ENCODE results near the gene CD163.
"Not testable (repeated sequence)": the region's sequence is repeated elsewhere in the genome, so short reads cannot be mapped to it uniquely, and the experiment has no call there.

CD163 gene

GRCh38 chr12:7459973-7460372, 43.6 kb downstream of the CD163 start:
- no peak for DNase-seq (ENCODE audit: low read depth, low spot score)
- H3K4me3 ChIP-seq (ENCODE audit: low read length): no peak overlapping the region

DNA sequence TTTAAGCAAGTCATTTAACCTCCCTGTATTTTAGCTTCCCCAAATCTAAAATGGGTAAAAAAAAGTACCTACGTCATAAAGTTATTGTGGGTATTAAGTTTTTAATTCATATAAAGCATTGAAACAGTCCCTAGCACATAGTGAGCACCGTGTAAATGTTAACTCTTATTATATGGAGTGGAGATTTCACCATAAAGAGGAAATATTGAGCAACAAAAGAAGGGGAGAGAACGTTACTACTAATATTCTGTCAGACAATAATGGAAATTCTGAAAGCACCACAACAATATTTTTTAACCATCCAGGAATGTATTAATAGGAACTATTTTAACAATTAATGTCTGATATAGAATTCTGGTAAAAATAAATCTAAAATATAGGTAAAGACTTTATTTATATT, 51.8 kb downstream of the CD163 start:
- no peak for DNase-seq (ENCODE audit: low read depth, low spot score)
- no peak overlapping the region for H3K4me3 ChIP-seq (ENCODE audit: low read length)

- no peak for DNase-seq (ENCODE audit: low read depth, low spot score)
- H3K4me3 ChIP-seq (ENCODE audit: low read length): no peak overlapping the region
These were observed 52.9 kb downstream of the CD163 start for GRCh38 chr12:7450667-7451066.

GRCh38 chr12:7448099-7448498, 55.5 kb downstream of the CD163 start:
- no peak for DNase-seq (ENCODE audit: low read depth, low spot score)
- no peak overlapping the region for H3K4me3 ChIP-seq (ENCODE audit: low read length)

DNA sequence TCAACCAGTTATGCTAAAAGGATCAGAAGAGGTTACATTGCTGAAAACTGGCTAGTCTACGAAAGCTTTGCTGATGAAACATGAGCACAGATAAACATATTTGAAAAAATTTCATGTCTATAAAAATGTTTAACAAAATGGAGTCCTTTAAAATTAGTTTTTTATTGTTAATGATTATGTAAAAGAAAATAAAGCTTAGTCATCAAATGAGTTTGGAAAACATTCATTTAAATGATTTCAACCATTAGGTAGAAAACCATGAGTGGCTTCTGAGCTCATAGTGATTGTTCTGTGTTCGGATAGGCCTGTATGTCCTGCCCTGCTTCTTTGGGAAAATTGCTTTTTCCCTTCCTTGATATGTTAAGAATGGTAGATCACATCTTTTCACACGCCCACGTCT, 59.0 kb downstream of the CD163 start:
- no peak for DNase-seq (ENCODE audit: low read depth, low spot score)
- H3K4me3 ChIP-seq (ENCODE audit: low read length): no peak overlapping the region

DNA sequence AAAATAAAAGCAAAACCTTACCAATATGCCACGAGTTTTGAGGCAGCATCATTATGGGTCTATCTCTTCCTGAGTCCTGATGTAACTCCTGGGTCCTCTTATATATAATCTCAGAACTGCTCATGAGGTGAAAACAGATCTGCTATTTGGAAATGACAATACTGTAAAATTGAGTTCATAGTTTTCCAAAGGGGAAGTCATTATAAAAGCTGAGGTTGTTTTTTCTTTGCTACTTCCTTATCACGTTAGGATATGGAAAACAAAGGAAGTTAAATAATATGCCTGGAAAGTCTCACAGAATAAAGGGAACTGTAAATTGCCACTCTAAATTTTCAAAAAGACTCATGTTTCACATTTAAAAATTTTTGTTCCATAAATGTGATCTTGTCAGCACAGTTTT, 59.5 kb downstream of the CD163 start, which contains the start of gene CD163L1:
CD163L1 (minus strand) TSS at position 78 of the 400 bp plus-strand sequence; CDS start at position 52, 26 bp downstream.
- H3K4me3 ChIP-seq (ENCODE audit: low read length): no peak within 1 kb of the TSS

DNA sequence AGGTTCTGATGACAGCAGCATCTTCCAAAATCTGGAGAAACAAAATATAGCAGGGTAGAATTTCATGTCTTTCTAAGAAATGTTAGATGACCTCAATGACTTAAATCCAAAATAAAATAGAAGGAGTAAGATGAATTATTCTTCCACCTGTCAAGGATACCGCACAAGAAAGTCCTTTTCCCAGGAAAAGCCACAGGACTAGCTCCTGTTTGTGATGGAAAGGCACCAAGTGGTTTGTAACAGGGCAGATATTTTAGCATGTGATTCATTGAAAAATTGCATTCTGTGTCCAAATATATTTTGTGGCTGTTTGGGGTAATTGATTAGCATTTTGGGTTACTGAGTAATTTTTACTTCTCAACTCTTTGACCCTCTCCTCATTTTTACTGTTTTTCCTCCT, 62.4 kb downstream of the CD163 start:
- no peak overlapping the region for H3K4me3 ChIP-seq (ENCODE audit: low read length)
- no peak for DNase-seq (ENCODE audit: low read depth, low spot score)

More for the DNA sequence above, 59.5 kb downstream of the CD163 start, which contains the start of gene CD163L1:
- no peak for DNase-seq (ENCODE audit: low read depth, low spot score)

DNA sequence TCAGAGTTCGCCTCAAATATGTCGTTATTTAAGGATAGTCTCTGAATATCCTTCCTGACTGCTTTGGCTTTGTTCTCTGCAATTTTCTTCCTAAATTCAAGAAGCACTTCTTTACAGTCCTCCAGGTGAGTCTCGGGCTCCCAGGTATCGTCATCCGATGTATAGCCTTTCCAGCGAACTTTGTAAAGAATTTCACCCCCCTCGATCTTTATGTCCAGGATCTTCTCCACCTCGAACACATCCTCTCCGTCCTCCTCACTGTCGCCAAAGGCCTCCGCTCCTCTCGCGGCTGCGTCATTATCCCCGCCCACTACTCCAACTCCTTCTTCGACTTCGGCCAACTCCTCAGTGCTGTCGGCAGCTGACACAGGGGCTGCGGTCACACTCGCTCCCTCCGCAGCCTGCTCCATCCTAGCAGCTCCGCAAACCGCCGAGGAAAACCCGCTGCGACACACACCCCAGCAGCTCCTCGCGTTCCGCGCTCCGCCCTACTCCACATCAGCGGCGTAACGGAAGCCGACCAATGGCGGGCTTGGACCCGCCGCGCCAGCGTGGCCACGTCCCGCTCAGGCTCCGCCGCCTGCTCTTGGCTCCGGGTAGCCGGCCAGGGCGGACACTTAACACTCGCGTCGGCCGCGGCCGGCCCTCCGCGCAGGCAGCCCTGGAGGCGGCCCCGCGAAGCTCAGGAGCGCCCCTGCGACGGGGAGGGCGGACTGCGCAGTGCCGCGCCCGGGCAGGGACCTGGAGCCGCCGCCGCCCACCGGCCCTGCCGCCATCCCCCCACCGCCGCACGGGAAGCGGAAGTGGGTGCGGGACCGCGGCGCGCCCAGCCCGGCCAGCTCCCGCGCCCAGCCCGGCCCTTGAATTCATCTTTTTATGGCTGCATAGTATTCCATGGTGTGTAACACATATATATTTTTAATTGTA, 63.7 kb downstream of the CD163 start:
- H3K4me3 ChIP-seq (ENCODE audit: low read length): no peak overlapping the region
- DNase-seq (ENCODE audit: low read depth, low spot score): no peak

- H3K4me3 ChIP-seq (ENCODE audit: low read length); DNase-seq (ENCODE audit: low read depth, low spot score): not testable (repeated sequence)
These were observed 65.1 kb downstream of the CD163 start for GRCh38 chr12:7438291-7438995.

DNA sequence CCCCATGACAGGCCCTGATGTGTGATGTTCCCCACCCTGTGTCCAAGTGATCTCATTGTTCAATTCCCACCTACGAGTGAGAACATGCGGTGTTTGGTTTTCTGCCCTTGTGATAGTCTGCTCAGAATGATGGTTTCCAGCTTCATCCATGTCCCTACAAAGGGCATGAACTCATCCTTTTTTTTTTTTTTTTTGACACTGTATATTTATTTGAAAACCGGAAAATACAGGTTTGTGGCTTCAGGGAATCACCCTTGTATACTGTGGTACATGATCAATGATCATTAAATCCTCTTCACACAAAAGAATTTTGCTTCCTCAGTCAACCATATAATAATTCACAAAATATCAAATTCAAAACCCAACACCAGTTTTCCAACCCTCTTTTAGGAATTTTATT, 66.1 kb downstream of the CD163 start:
- H3K4me3 ChIP-seq (ENCODE audit: low read length): not testable (repeated sequence)

DNA sequence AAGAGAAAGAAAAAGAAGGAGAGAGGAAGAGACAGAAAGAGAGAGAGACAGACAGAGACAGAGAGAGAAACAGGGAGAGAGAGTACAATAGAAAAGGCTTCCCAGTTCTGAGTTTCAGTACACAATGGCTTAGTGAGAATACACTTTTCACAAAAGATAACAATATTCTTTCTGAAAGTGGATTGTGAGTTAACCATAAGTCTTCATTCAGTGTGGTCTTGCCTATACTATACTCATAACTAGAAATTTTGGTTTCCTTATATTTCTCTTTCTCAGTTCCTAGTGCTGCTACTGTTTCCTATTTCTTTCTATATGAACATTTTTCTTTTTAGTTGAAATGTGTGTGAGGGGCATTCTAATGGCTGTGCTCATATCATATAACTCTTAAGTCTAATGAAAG, 68.9 kb downstream of the CD163 start:
- no peak overlapping the region for H3K4me3 ChIP-seq (ENCODE audit: low read length)
- no peak for DNase-seq (ENCODE audit: low read depth, low spot score)

More for the DNA sequence above, 66.1 kb downstream of the CD163 start:
- DNase-seq (ENCODE audit: low read depth, low spot score): not testable (repeated sequence)

DNA sequence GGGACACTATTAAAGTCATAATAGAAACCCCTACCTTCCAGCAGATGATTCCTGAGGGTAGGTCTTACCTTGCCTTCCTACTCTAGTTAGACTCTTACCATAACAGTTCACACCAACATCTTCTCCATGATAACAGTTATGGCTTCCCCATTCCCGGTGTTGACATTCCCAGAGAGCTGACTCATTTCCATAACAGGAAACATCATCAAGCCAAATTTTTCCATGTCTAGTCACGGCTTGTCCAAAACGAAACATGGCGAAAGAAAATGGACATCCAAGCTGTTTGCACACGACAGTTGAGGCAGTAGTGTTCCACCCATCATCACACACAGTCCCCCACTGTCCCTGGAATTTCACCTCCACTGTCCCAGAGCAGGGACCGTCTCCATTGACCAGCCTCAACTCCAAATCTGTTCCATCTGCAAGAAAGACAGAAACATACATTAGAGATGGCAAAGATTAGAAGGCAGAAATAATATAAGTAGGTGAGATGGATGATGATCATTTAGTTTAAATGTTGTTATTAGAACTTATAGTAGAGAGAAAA, 70.2 kb downstream of the CD163 start:
- no peak for DNase-seq (ENCODE audit: low read depth, low spot score)
- H3K4me3 ChIP-seq (ENCODE audit: low read length): no peak overlapping the region

DNA sequence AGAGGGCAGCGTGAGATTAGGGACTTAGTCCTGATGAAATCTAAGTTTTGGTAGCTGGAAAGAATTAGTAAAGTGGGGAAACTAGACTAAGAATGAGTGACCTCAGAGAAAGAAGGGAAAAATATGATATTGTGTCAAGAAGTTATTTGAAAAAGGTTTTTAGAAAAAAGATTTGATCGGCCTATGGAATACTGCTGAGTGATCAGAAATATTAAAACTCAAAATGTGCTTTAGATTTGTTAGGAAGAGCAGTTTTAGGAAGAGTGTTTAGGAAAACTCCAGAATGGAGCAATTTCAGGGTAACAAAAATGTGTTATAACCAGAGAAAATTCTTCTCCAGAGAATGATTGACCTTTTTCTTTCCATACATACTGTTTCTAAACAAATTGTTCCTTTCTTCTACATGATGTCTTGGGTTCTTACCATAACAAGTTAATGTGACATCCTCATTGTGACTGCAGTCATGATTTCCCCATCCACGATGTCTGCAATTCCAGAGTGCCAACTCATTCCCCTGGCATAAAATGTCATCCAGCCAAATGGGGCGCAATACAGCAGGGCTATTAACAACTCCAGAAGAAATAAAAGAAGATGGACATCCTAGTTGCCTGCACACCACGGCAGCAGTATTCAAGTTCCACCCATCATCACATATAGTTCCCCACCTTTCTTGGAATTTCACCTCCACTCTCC, 71.4 kb downstream of the CD163 start:
- DNase-seq (ENCODE audit: low read depth, low spot score): no peak
- no peak overlapping the region for H3K4me3 ChIP-seq (ENCODE audit: low read length)

Measured in Jurkat, Clone E6-1 (cell line).